ENCODE measurements around the gene SYT11. TPM values are rescaled to one million over a fixed set of nuclear protein-coding genes. Genes with fewer than 3 reads are reported as not detected.

The SYT11 gene
- total RNA-seq, 2 experiments from 2014 or later = 17.1 to 29.9 TPM

DNA sequence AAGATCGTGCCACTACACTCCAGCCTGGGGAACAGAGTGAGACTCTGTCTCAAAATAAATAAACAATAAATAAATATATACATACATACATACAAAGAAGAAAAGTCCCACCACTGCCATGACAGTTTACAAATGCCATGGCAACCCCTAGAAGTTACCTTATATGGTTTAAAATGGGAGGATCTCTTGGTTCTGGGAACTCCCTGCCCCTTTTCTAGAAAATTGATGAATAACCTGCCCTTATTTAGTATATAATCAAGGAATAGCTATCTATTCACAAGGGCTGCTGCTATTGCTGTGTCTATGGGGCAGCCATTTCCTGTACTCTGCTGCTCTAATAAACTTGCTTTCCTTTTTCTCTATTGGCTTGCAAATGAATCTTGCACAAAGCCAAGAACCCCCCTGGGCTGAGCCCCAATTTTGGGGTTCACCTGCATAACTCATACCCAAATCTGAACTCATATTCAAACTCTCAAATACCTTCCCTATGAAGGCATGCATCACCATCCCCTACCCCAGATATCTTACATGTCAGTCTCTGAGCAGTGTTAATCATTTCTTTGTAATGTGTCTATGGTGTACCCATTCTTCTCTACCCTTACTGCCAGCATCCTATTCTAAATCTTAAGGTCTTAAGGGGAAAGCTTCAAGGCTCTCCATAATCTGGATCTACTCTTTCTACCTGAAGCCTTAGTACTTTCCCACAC is 11.4 kb upstream of the SYT11 start:
- H3K9me3 Mint-ChIP-seq (ENCODE audit: low read depth) = no peaks in the 10 kb centered on the region
- H3K4me3 Mint-ChIP-seq = peak overlapping the region; percentile 30
- DNase-seq = no peak

DNA sequence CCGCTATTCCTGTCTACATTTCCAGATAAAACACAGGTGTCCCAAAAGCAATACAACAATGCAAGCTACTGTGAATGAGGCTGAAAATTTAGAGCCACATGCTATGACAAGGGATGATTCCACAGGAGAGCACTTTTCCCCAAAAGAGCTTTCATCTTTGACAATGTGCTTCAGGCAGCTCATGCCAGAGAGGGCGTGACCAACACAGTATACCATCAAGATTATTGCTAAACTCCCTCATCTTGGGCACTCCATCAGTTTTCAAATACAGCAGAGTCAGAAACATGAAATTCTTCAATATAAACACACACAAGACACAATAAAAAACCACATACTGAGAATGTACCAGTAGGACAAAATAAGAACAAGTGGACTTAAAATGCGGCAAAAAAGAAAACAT is 9.0 kb upstream of the SYT11 start:
- no peaks in the 10 kb centered on the region for H3K27me3 Mint-ChIP-seq
- CTCF ChIA-PET = no interaction called here
- peak overlapping the region; percentile 2 for H3K27ac Mint-ChIP-seq
- DNase-seq = no peak
- H3K36me3 Mint-ChIP-seq = peaks cover 56% of the 10 kb centered on the region
- ATAC-seq = no peak
- peaks cover 48% of the 10 kb centered on the region for H3K4me1 Mint-ChIP-seq
- H3K4me3 Mint-ChIP-seq = no peak overlapping the region
- no peaks in the 10 kb centered on the region for H3K9me3 Mint-ChIP-seq (ENCODE audit: low read depth)

More for the DNA sequence above, 11.4 kb upstream of the SYT11 start:
- ATAC-seq = peak; percentile 88
- CTCF ChIA-PET = interaction anchor here (1.6 kb wide), 1 partner anchor 141 kb away, joined by 3 read pairs; no protein-coding TSS in a partner anchor
- H3K36me3 Mint-ChIP-seq = peaks cover 63% of the 10 kb centered on the region
- peak overlapping the region; percentile 83 for H3K27ac Mint-ChIP-seq
- H3K27me3 Mint-ChIP-seq = no peaks in the 10 kb centered on the region
- H3K4me1 Mint-ChIP-seq = peaks cover 49% of the 10 kb centered on the region

GRCh38 chr1:155856257-155856974 is 3.0 kb upstream of the SYT11 start:
- CTCF ChIA-PET = interaction anchor here (1.2 to 1.4 kb wide), 3 partner anchors 12 to 77 kb away, joined by 3 to 5 read pairs (median 4); no protein-coding TSS in a partner anchor
- no peak for DNase-seq

DNA sequence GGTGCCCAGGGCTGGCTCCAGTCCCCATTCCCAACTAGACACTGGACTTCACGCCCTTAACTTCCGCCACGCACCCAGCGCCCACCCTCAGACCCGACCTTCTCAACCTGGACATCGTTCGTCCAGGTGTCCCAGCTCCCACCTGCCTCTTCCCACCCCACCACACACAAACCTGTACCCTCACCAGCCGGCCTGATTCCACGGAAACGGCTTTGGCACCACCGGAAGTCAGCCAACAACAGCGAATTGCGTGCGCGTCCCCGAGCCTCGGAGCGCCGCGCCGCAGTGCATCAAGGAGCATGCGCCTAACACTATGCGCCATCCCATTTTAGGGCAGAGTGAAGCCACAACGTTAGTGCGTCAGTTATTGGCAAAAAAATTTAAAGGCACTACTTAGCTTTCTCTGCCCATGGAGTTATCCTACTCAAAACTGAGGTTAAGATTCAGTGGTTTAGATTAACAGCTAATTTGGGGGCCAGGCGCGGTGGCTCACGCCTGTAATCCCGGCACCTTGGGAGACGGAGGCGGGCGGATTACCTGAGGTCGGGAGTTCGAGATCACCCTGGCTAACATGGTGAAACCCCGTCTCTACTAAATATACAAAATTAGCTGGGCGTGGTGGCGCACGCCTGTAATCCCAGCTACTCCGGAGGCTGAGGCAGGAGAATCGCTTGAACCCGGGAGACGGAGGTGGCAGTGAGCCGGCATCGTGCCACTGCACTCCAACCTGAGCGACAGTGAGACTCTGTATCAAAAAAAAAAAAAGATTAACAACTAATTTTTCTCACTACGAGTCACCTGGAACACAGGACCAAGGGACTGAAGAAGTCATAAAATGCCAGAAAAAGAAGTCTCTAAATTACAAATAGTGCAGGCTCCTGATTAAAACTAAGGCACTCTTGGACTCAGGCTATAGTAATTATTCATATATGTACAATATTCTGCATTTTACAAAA is 2.1 kb upstream of the SYT11 start, which contains the start of gene GON4L:
GON4L (minus strand) TSS at position 240 of the 956 bp plus-strand sequence. CDS start 3,434 bp downstream, outside the sequence.
- CTCF ChIA-PET = interaction anchor here (1.2 to 1.4 kb wide), 4 partner anchors 13 to 76 kb away, joined by 3 to 5 read pairs (median 4); no protein-coding TSS in a partner anchor
- H3K9me3 Mint-ChIP-seq (ENCODE audit: low read depth) = no peaks in the 10 kb centered on the region
- ATAC-seq (peak; percentile 71), DNase-seq (peak; percentile 93)
- H3K36me3 Mint-ChIP-seq = peaks cover 23% of the 10 kb centered on the region
- peak within 1 kb of the TSS; percentile 96 for H3K4me3 Mint-ChIP-seq
- H3K27me3 Mint-ChIP-seq = no peaks in the 10 kb centered on the region
- peak within 1 kb of the TSS; percentile 97 for H3K27ac Mint-ChIP-seq
- H3K4me1 Mint-ChIP-seq = peaks cover 62% of the 10 kb centered on the region

More at GRCh38 chr1:155856257-155856974, 3.0 kb upstream of the SYT11 start:
- Mint-ChIP-seq H3K27ac (peak overlapping the region; percentile 97), H3K4me3 (peak overlapping the region; percentile 96), H3K9me3 (ENCODE audit: low read depth) (no peaks in the 10 kb centered on the region), H3K27me3 (no peaks in the 10 kb centered on the region), H3K4me1 (peaks cover 66% of the 10 kb centered on the region), H3K36me3 (peaks cover 27% of the 10 kb centered on the region)
- ATAC-seq = no peak

DNA sequence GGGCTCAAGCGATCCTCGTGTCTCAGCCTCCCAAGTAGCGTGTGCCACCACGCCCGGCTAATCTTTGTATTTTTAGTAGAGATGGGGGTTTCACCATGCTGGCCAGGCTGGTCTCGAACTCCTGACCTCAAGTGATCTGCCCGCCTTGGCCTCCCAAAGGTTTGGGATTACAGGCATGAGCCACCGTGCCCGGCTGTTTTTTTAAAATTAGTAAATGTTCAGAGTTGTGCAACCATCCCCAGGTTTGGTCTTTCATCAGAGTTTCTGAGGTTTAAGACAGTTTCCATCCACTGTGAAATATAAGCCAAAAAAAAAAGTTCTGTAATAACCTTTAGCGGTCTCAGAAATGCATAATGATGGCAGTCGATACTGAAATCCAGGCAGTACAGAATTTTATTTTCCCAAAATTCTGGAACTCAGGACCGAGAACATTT is 550 bp upstream of the SYT11 start:
- H3K4me3 Mint-ChIP-seq = peak overlapping the region; percentile 96
- DNase-seq (peak; percentile 46), ATAC-seq (peak; percentile 2)
- CTCF ChIA-PET = interaction anchor here (0.7 to 1.8 kb wide), 6 partner anchors 35 to 607 kb away, joined by 3 to 4 read pairs (median 3); no protein-coding TSS in a partner anchor
- peaks cover 54% of the 10 kb centered on the region for H3K4me1 Mint-ChIP-seq
- no peaks in the 10 kb centered on the region for H3K9me3 Mint-ChIP-seq (ENCODE audit: low read depth)
- H3K27ac Mint-ChIP-seq = peak overlapping the region; percentile 92
- H3K27me3 Mint-ChIP-seq = no peaks in the 10 kb centered on the region
- peaks cover 13% of the 10 kb centered on the region for H3K36me3 Mint-ChIP-seq

DNA sequence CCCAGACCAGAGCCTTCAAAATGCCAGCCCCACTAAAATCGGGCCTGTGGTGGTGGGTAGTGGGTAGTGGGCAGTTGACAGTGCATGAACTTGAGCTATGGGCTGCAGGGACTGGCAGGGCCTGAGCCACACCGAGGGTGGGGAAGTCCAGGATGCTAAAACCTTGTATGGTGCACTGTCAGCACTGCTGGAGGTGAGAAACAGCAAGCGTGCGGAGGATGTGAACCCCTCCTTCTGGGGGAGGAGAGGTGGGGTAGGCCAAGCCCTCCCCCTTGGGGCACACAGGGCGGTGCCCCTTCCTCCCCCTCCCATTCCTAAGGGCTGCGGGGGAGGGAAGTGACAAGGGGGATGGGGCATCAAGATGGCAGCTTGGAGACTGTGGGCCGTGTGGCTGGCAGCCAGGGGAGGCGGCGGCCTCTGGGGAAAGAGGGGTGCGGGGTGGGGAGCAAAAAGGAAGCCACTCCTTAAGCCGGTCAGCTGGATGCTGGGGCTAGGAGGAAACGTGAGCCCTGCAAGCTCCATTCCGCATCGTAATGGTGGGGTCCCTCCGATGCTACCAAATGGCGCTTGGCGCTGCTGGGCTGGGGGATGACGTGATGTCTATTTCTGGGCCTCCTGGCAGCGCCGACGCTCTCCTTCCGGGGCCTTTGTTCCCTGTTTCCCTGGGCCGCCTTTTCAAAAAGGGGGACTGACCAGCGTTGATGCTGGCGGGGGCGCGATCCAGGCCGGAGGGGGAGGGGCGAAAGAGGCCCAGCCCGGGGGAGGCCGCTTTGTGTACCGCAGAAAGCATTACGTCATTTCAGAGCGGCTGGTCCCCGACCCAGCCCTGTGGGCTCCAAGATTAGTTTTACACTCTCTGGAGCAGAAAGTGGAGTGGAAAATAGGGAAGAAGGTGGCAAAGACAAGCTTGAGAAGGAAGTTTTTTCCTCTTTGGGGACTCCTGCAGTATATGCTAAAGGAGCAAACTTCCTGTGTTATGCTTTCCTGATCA is 809 bp downstream of the SYT11 start:
- Mint-ChIP-seq H3K4me3 (peak overlapping the region; percentile 96), H3K4me1 (peaks cover 51% of the 10 kb centered on the region), H3K27ac (peak overlapping the region; percentile 92), H3K36me3 (peaks cover 9% of the 10 kb centered on the region), H3K27me3 (no peaks in the 10 kb centered on the region), H3K9me3 (ENCODE audit: low read depth) (no peaks in the 10 kb centered on the region)
- ATAC-seq (peak; percentile 49), DNase-seq (peak; percentile 86)
- CTCF ChIA-PET = interaction anchor here (0.6 to 1.9 kb wide), 6 partner anchors 78 to 609 kb away, joined by 3 to 5 read pairs (median 3); no protein-coding TSS in a partner anchor

DNA sequence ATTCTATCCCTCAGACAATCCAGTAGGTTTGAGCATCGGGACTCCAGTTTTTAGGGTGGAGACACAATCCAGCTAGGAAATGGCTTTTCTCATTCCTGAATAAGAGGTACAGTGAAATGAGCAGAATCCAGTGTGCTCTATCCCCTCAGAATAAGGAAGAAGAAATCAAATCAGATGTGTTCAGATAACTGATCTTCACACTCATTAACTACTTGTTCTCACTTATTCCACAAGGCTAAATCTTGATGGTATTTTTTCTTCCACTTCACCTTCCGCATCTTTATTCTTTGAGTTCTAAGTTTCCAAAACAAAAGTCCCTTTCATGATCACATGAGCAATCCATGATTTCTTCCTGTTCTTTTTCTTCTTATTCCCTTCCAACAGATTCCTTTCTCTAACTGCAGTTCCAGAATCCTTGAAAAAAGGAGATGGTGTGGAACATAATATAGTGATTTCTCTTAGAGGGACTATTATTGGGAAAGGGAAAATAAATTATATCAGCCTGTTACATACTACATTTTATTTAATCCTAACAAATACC is 1.7 kb downstream of the SYT11 start:
- H3K36me3 Mint-ChIP-seq = peaks cover 8% of the 10 kb centered on the region
- CTCF ChIA-PET = interaction anchor here (1.2 to 1.9 kb wide), 3 partner anchors 42 to 129 kb away, joined by 3 to 5 read pairs (median 4); no protein-coding TSS in a partner anchor
- H3K27me3 Mint-ChIP-seq = no peaks in the 10 kb centered on the region
- ATAC-seq (no peak), DNase-seq (no peak)
- peak overlapping the region; percentile 96 for H3K4me3 Mint-ChIP-seq
- H3K4me1 Mint-ChIP-seq = peaks cover 45% of the 10 kb centered on the region
- H3K9me3 Mint-ChIP-seq (ENCODE audit: low read depth) = no peaks in the 10 kb centered on the region
- H3K27ac Mint-ChIP-seq = peak overlapping the region; percentile 92

DNA sequence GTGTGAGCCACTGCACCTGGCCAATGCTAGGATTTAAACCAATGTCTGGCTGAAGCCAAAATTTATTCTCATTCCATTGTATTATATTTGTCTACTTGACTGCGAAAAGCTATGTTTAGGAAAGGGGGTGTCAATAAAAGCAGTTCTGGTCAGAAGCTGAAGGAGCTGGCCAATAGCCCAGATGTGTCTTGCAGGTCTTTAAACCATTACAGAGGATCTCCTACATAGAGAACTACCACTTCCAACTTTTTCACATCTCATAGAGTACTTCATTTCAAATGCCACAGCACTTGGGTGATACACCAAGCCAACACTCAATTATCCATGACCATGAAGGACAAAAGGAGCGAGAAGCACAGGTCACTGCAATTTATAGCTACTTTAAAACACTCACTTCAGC is 2.5 kb downstream of the SYT11 start:
- no peak for DNase-seq
- CTCF ChIA-PET = interaction anchor here (1.2 to 1.3 kb wide), 2 partner anchors 41 to 128 kb away, joined by 3 to 4 read pairs; no protein-coding TSS in a partner anchor
- Mint-ChIP-seq H3K36me3 (peaks cover 7% of the 10 kb centered on the region), H3K9me3 (ENCODE audit: low read depth) (no peaks in the 10 kb centered on the region), H3K4me3 (no peak overlapping the region), H3K4me1 (peaks cover 40% of the 10 kb centered on the region), H3K27ac (no peak overlapping the region), H3K27me3 (no peaks in the 10 kb centered on the region)
- no peak for ATAC-seq

DNA sequence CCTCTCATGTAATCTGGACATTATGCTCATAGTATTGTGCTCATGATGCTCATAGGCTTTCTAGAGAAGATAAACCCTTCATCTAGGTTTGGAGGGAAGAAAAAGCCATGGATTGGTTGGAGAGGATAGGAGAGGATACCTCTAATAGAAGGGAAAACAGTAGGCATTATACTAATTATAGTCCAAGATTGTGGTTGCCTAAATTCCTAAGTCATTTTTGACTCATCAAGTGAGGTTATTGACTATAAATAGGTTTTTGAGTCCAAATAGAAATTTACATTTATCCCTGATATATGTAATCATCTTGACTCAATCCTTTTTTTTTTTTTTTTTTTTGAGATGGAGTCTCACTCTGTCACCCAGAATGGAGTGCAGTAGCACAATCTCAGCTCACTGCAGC is 5.0 kb downstream of the SYT11 start:
- ATAC-seq = no peak
- Mint-ChIP-seq H3K27me3 (no peaks in the 10 kb centered on the region), H3K4me3 (no peak overlapping the region), H3K9me3 (ENCODE audit: low read depth) (no peaks in the 10 kb centered on the region), H3K27ac (no peak overlapping the region), H3K36me3 (peaks cover 8% of the 10 kb centered on the region), H3K4me1 (peaks cover 19% of the 10 kb centered on the region)
- DNase-seq = no peak
- CTCF ChIA-PET = no interaction called here

DNA sequence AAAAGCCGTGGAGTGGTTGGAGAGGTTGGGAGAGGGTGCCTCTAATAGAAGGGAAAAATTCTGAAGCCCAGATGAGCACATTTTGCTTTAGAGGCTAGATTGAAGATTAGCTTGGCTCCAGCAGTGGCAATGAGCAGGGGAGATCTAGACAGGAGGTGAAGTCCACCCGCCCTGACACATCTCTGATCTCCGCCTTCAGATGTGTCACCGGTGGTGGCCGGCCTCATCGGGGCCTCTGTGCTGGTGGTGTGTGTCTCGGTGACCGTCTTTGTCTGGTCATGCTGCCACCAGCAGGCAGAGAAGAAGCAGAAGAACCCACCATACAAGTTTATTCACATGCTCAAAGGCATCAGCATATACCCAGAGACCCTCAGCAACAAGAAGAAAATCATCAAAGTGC is 8.4 kb downstream of the SYT11 start:
- no peak for ATAC-seq
- Mint-ChIP-seq H3K4me3 (no peak overlapping the region), H3K36me3 (peaks cover 6% of the 10 kb centered on the region), H3K9me3 (ENCODE audit: low read depth) (no peaks in the 10 kb centered on the region), H3K4me1 (no peaks in the 10 kb centered on the region), H3K27me3 (no peaks in the 10 kb centered on the region), H3K27ac (no peak overlapping the region)
- CTCF ChIA-PET = no interaction called here
- no peak for DNase-seq

DNA sequence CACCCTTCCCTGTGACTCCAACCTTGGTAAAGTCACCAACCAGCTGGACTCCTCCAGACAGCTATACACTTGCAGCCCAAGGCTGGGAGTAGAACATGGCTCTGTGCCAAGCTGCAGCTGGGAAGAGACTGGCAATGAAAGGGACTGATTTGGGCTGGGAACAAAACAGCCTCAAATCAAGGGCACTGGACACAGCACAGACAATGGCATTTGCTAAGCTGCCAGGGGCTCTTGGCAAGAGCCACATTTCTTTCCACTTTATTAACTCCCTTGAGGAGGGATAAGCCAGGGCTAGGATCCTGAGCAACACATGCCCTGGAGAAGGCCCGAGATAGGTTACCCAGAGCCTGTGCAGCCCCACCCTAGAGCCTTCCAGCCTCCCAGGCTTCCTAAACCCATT is 12.0 kb downstream of the SYT11 start:
- H3K27ac Mint-ChIP-seq = no peak overlapping the region
- CTCF ChIA-PET = interaction anchor here (0.5 to 1.1 kb wide), 2 partner anchors 13 to 466 kb away, joined by 3 read pairs; no protein-coding TSS in a partner anchor

More for the DNA sequence above, 12.0 kb downstream of the SYT11 start:
- peaks cover 8% of the 10 kb centered on the region for H3K36me3 Mint-ChIP-seq
- H3K4me1 Mint-ChIP-seq = no peaks in the 10 kb centered on the region
- H3K9me3 Mint-ChIP-seq (ENCODE audit: low read depth) = no peaks in the 10 kb centered on the region
- H3K4me3 Mint-ChIP-seq = no peak overlapping the region
- no peaks in the 10 kb centered on the region for H3K27me3 Mint-ChIP-seq
- DNase-seq = no peak
- ATAC-seq = no peak

Data from activated CD8-positive, alpha-beta memory T cell treated with anti-CD3 and anti-CD28 coated beads, Interleukin-2, amount 10 ng/mL, durations not matched to agents 7 days and 5 days (primary cell).